Stomach (tissue), 9 donors: Measurements from ENCODE around the gene CBX3. TPM values are rescaled to one million over a fixed set of nuclear protein-coding genes. Genes with fewer than 3 reads are reported as not detected.
"Not testable (repeated sequence)": the region's sequence is repeated elsewhere in the genome, so short reads cannot be mapped to it uniquely, and the experiment has no call there.

ENCODE experiments used
- DNase-seq, 2 donors: peaks; one replicate each; pipeline versions ENCODE4 v3.0.0 to v3.0.0-alpha.2; 2013 to 2019
- H3K27ac ChIP-seq, 5 donors: fragments of 200-600 bp in 4 of 5; sonication (generic) in 4 of 5; one replicate each; pipeline ENCODE4 v1.5.1; 2013 to 2019; ENCODE audit warnings: mild to moderate bottlenecking in 1 of 5, moderate library complexity in 1 of 5
- H3K27me3 ChIP-seq, 3 donors: fragments of 200-600 bp; sonication (generic); one replicate each; pipeline ENCODE4 v1.5.1; 2017 to 2019; ENCODE audit warnings: mixed run types in 1 of 3
- H3K36me3 ChIP-seq, 4 donors: fragments of 200-600 bp; sonication (generic); 1 replicate in 3 of 4; 2 replicates in 1 of 4; pipeline ENCODE4 v1.5.1; 2016 to 2019
- H3K4me1 ChIP-seq, 4 donors: fragments of 200-600 bp; sonication (generic); one replicate each; pipeline ENCODE4 v1.5.1; 2016 to 2019
- H3K4me3 ChIP-seq, 4 donors: fragments of 200-600 bp; sonication (generic) in 3 of 4; one replicate each; pipeline ENCODE4 v1.5.1; 2016 to 2019; ENCODE audit warnings: mild to moderate bottlenecking in 1 of 4
- H3K9me3 ChIP-seq, 4 donors: fragments of 200-600 bp; sonication (generic); one replicate each; pipeline ENCODE4 v1.5.1; 2016 to 2019
- EP300 ChIP-seq: sonication (generic); formaldehyde crosslinking; IDR thresholded peaks from one replicate; pipeline ENCODE4 v1.6.1; 2017; ENCODE audit warnings: antibody characterized with exemption
- POLR2A ChIP-seq, 4 donors: fragments of 450-650 bp; IDR thresholded peaks; one replicate each; pipeline ENCODE4 v1.6.1; 2016; ENCODE audit warnings: antibody characterized with exemption in 4 of 4, control low read depth in 2 of 4, mild to moderate bottlenecking in 1 of 4, moderate library complexity in 1 of 4
- POLR2AphosphoS5 ChIP-seq, 3 donors: sonication (generic); formaldehyde crosslinking; IDR thresholded peaks; one replicate each; pipeline ENCODE4 v1.6.1; 2016; ENCODE audit warnings: antibody characterized with exemption in 3 of 3
- WGBS, 5 donors: extraction: QIAGEN DNeasy Blood & Tissue Kit in 3 of 5; methylation state at CpG; one replicate each; pipeline versions ENCODE4 v1.1.5 to v1.1.7; 2013 to 2018; 5-methylcytosine and 5-hydroxymethylcytosine counted together
- intact Hi-C: fragments of 100-400 bp; cut with DNase I; formaldehyde crosslinking; loops from one replicate; pipeline ENCODE4 v1.15.1; 2023; ENCODE audit warnings: low total_unique reads
- polyA plus RNA-seq, 3 donors: library from polyadenylated mRNA; stranded (reverse); fragments of 200-250 nt; gene quantifications; one replicate each; pipeline ENCODE4 v1.2.3, GENCODE V29; 2013
- total RNA-seq, 5 donors: library from RNA; depleted of rRNA; stranded (reverse); fragments of >200 nt; gene quantifications; one replicate each; pipeline versions ENCODE4 v1.1.0 to v1.2.3, GENCODE V29; 2014 to 2016
- TF ChIP-seq, protein P1 (sequence below), 7 experiments: fragments of 450-650 bp in 4 of 7; fragments of 200-600 bp in 3 of 7; sonication (generic) in 3 of 7; IDR thresholded peaks; one replicate each; pipeline ENCODE4 v1.5.1; 2016 to 2019; ENCODE audit warnings: antibody characterized with exemption in 7 of 7, control low read depth in 2 of 7, mild to moderate bottlenecking in 1 of 7
- donor health status: healthy with polysubstance abuse.
- donor health status: Bipolar disorder and iron deficiency.
- donor health status: healthy.

Gene CBX3
- total and polyA plus RNA-seq, 8 donors, result 21.4 to 156 (median 76.2) TPM

DNA sequence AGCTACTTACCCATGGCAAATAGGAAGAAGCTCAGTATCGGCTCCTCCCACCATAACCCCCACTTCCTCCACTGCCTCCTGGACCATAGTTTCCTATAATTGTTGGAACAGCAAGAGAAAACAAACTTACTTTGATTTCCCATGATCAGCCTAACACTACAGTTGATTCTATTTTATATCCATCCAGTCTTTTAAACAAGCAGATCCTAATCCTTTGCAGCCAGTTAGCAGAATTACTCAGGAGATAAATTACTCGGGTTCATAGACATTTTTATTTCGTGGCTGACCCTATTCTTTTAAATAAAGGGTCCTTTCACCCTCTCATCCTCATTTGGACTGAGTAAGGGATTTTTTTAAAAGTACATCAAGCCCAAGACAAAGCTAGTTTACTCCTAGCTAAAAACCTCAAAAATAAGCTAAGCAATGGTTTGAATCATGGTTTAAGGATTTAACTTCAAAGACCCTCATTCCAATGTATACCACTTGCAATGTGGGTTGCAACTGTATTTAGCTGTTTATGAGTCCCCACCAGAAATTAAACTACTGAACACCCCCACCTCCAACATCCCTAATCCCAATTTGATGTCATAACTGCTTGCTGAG lies 9.0 kb upstream of the CBX3 start:
- H3K4me1 ChIP-seq, result peaks cover 53 to 99% (median 74%) of the 10 kb centered on the region in 4 donors
- no peaks in the 10 kb centered on the region for H3K9me3 ChIP-seq
- peak overlapping the region in 1 of 4 donors; percentile 23 for H3K4me3 ChIP-seq
- TF ChIP-seq, protein P1, sequence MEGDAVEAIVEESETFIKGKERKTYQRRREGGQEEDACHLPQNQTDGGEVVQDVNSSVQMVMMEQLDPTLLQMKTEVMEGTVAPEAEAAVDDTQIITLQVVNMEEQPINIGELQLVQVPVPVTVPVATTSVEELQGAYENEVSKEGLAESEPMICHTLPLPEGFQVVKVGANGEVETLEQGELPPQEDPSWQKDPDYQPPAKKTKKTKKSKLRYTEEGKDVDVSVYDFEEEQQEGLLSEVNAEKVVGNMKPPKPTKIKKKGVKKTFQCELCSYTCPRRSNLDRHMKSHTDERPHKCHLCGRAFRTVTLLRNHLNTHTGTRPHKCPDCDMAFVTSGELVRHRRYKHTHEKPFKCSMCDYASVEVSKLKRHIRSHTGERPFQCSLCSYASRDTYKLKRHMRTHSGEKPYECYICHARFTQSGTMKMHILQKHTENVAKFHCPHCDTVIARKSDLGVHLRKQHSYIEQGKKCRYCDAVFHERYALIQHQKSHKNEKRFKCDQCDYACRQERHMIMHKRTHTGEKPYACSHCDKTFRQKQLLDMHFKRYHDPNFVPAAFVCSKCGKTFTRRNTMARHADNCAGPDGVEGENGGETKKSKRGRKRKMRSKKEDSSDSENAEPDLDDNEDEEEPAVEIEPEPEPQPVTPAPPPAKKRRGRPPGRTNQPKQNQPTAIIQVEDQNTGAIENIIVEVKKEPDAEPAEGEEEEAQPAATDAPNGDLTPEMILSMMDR (IDR thresholded peaks at IDR 0.05), result no peak
- TF ChIP-seq POLR2AphosphoS5 (IDR thresholded peaks at IDR 0.05) (no peak), EP300 (no peak)
- intact Hi-C loops, result no loop called here
- peaks cover 94 to 100% (median 100%) of the 10 kb centered on the region in 4 donors for H3K36me3 ChIP-seq
- 55 to 71% (median 60%) methylated on average over 3 of the region's 3 CpGs for WGBS, 5 donors
- H3K27ac ChIP-seq, result peak overlapping the region in 1 of 5 donors; percentile 61
- no peak for DNase-seq
- H3K27me3 ChIP-seq, result no peaks in the 10 kb centered on the region

DNA sequence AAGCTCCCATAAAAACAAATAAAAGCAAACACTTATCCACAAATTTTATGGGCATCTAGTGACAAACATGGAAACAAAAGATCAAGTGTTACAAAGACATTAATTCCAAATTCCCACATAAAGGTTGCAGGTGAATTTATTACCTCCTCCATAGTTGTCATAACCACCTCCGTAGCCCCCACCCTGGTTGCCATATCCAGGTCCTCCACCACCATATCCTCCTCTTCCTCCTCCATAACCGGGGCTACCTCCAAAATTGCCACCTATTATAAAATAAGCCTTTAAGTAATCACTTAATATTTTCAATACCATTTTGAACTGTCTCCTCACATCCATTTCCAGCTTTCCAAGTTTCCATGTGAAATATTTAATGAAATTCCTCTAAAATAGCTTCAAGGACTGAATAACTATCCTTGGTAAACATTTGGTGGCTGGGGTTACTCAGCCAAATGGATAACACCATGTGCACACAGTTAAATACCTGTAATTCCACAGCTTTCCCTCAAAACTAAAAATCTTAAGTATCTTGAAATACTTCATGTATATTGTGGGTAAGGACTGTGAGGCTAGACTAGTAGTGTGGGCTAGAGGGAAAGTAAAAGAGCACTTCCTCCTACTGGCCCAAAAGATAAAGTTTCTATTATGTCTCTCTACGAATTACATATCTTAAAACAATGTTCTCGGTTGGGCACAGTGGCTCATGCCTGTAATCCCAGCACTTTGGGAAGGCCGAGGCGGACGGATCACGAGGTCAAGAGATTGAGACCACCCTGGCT lies 7.9 kb upstream of the CBX3 start:
- peaks cover 54 to 92% (median 73%) of the 10 kb centered on the region in 4 donors for H3K4me1 ChIP-seq
- TF ChIP-seq EP300 (no peak), POLR2A (IDR thresholded peaks at IDR 0.05) (no peak), POLR2AphosphoS5 (IDR thresholded peaks at IDR 0.05) (no peak)
- TF ChIP-seq, protein P1 (IDR thresholded peaks at IDR 0.05), result no peak
- H3K9me3 ChIP-seq, result no peaks in the 10 kb centered on the region
- H3K27ac ChIP-seq, result peak overlapping the region; percentile 32 to 61 (median 55)
- 36 to 55% (median 48%) methylated on average over 8 of the region's 8 CpGs for WGBS, 5 donors
- H3K4me3 ChIP-seq, result peak overlapping the region in 2 of 4 donors; percentile 40 to 93
- intact Hi-C loops, result no loop called here
- H3K27me3 ChIP-seq, result no peaks in the 10 kb centered on the region
- peaks cover 85 to 92% (median 90%) of the 10 kb centered on the region in 4 donors for H3K36me3 ChIP-seq
- DNase-seq, result no peak

DNA sequence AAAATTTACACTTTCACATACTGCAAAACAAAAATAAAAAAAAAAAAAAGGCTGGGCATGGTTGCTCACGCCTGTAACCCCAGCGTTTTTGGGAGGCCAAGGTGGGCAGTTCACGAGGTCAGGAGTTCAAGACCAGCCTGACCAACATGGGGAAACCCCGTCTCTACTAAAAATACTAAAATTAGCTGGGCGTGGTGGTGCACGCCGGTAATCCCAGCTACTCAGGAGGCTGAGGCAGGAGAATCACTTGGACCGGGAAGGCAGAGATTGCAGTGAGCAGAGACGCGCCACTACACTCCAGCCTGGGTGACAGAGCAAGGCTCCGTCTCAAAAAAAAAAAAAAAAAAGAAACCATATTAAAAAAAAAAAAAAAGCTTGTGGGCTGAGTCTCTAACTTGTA lies 6.8 kb upstream of the CBX3 start:
- peak overlapping the region in 3 of 4 donors; percentile 2 to 93 (median 40) for H3K4me3 ChIP-seq
- DNase-seq, H3K27me3 ChIP-seq, H3K9me3 ChIP-seq, intact Hi-C loops: not testable (repeated sequence)
- WGBS, 5 donors, result 36 to 56% (median 44%) methylated on average over 11 of the region's 11 CpGs
- peak overlapping the region in 4 of 5 donors; percentile 32 to 61 (median 56) for H3K27ac ChIP-seq
- H3K36me3 ChIP-seq, result peaks cover 75 to 81% (median 79%) of the 10 kb centered on the region in 4 donors
- H3K4me1 ChIP-seq, result peaks cover 54 to 82% (median 68%) of the 10 kb centered on the region in 4 donors

DNA sequence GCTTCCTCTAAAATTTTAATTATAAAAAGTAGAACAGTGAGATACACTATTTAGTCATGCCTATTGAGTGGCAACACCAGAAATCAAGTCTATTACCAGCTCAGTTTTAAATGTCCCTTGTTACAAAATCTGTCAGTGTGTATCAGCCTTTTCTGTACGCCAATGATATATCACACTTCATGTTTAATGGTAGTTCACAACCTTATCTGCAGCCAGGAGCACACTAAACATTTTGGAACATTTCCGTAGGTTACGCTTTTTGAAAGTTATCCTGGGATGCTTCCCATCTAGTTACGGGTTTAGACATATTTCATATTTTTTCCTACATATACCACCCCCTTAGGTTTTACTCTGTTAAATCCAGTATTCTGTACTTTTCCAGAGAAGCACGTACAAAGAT lies 6.4 kb upstream of the CBX3 start:
- no peaks in the 10 kb centered on the region for H3K9me3 ChIP-seq
- intact Hi-C loops, result no loop called here
- peaks cover 54 to 78% (median 66%) of the 10 kb centered on the region in 4 donors for H3K4me1 ChIP-seq
- TF ChIP-seq POLR2AphosphoS5 (IDR thresholded peaks at IDR 0.05), result peak in 1 of 3 donors; percentile 22
- no peak for TF ChIP-seq POLR2A (IDR thresholded peaks at IDR 0.05)
- TF ChIP-seq, protein P1 (IDR thresholded peaks at IDR 0.05), result no peak
- TF ChIP-seq EP300, result no peak
- peaks cover 73 to 76% (median 75%) of the 10 kb centered on the region in 4 donors for H3K36me3 ChIP-seq
- peak overlapping the region in 3 of 4 donors; percentile 2 to 93 (median 92) for H3K4me3 ChIP-seq
- H3K27me3 ChIP-seq, result no peaks in the 10 kb centered on the region
- 31 to 61% (median 47%) methylated on average over 5 of the region's 5 CpGs for WGBS, 5 donors
- H3K27ac ChIP-seq, result peak overlapping the region in 3 of 5 donors; percentile 55 to 100 (median 61)
- no peak for DNase-seq
